GM19023 (cell line): ENCODE results near the gene NSD2.

Source experiments
- ATAC-seq: cut with Tn5 transposase; IDR thresholded peaks from one replicate; pipeline ENCODE4 v1.9.1; 2021; ENCODE audit warnings: mild to moderate bottlenecking, moderate library complexity; ENCODE audit not compliant: unreplicated experiment

NSD2 gene

DNA sequence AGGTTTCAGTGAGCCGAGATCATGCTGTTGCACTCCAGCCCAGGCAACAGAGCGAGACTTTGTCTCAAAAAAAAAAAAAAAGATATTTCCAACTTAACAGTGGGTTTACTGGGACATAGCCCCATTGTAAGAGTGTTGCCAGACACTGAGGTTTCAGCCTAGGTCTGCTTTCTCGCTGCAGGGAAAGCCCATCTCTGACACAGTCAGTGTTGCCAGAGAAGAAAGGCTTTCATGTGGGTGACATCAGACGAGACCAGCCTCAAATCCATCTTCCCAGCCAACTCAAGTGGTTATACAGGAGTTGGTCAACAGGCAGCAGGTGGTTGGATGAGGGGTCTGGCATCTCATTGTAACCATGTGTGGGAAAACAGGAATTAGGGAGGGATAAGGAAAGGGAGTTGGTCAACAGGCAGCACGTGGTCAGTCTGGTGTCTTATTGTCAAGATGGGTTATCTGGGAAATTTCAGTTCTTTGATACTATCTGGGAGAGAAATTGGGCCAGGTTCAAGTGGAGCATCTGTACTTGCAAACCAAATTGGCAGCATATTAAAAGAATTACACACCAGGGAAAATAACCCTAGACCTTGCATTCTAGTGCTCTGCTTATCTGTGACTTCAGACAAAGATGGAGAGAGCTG is 96.4 kb downstream of the NSD2 start:
- ATAC-seq, result no peak

DNA sequence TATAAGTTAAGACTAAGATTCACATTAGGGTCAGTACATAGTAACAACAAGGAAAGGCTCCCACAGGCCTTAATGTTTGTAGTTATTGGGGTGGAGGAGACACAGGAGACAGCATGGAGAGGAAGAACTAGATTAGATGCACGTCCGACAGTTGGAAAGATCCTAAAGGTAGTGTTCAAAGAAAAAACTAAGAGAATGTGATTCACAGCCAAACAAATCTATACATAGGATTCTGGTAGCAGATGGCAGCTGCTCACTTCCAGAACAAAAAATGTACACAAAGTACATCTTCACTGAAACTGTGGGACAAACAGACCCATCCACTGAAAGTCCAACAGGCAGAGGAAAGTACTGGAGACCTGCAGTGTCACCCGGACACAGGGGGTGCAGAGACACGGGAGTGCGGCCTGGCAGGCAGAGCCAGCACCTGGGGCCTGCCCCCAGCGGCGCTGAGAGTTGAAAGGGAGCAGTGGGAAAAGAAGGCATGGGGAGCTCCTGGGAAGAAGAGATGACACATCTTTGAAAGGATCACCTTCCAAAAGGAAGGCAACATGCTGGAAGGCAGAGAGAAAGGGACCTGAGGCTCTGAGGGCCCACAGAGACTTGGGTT is 97.6 kb downstream of the NSD2 start:
- ATAC-seq, result no peak

DNA sequence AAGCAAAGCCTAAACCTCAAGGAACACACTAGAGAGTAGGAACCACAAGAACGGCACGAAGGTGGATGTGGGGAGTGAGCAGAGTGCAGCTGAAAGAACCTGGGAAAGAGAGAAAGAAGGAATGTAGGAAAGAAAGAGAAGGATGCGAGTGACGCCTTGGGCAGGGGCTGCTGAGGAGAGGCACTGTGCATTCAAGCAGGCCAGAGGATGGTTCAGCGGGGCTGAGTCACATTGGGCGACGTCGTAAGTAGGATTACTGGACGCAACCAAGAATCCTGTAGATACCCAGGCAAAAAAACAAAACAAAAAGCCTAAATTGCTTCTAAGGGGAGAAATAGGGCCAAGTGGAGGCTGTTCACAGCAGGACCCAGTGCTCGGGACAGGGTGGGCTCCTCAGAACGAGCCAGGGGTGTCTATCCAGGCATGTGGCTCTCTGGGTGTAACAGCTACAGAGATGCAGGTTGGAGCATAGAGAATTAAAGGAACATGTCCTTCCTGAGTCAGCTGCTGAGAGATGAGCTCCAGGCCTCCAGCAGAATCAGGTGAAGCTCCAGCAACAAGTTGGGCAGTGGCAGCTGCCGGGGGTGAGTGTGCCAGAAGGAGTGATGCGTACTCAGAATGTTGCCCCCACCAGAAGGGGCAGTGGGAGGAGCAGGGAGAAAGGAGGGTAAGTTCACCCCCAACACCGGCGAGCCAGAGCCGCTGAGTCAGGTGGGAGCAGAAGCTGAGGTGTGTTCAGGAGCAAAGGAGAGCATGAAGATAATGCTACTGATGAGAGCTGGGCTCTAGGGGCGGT is 98.9 kb downstream of the NSD2 start:
- ATAC-seq, result no peak

DNA sequence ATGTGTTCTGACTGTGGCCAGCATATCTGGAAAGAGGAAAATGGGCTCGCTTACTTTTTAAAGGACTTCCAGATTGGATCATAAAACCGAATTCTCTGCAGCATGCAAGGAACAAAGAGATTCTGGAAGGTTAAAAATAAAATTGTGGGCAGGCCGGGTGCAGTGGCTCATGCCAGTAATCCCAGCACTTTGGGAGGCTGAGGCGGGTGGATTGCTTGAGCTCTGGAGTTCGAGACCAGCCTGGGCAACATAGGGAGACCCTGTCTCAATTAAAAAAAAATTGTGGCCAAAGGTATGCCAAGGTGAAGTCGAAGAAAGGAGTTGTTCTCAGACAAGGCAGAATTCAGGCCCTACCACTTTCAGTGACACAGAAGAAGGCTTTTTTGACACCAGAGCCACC is 99.7 kb downstream of the NSD2 start:
- no peak for ATAC-seq

DNA sequence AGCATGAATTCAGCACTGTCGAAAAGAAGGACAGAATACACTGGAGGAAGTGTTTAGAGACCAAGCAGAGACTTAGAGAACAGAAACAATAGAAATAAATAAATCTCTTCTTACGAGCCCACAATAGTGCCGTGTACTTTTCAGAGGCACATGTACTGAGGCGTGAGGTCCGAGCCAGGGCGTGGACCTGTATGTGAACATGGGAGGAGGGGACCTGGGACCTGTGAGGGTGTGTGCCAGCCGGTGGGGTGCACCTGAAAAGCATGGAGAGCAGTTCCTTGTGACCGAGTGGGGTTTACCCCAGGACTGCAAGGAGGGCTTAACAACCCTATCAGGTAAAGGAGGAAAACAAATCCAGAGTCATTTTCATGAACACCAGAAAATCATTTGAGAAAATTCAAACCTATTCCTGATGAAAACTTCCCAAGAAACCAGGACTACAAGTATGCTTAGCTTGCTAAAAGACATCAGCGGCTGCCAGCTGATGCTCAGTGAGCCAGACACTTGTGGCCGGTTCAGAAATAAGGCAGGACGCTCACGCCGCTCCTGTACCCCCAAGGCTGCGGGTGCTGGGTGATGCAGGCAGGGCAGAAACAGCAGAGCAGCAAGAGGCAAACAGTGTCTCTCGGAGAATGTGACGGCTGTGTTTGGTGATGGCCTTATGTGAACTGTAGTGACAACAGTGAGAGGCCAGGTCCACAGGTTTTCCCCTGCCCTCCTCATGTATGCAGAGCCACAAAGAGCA is 100.4 kb downstream of the NSD2 start:
- ATAC-seq, result no peak

DNA sequence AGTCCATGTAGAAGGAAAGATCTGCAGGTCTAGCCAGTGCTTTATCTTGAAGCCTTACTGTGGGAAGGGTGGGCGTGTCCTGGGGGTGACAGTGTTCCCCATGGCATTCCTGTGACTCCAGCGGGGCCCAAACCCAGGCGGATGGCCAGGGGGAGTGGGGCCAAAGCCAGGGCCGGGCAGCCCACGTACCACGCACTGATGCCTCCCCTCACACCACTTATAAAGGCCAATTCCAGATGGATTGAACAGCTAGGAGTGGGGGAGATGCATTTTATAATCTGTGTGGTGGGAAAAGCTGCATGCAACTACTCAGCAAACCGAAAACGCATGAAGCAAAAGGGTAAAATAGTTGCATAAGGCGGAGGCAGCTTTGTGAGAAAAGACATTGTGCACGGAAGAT is 101.2 kb downstream of the NSD2 start:
- ATAC-seq, result no peak

DNA sequence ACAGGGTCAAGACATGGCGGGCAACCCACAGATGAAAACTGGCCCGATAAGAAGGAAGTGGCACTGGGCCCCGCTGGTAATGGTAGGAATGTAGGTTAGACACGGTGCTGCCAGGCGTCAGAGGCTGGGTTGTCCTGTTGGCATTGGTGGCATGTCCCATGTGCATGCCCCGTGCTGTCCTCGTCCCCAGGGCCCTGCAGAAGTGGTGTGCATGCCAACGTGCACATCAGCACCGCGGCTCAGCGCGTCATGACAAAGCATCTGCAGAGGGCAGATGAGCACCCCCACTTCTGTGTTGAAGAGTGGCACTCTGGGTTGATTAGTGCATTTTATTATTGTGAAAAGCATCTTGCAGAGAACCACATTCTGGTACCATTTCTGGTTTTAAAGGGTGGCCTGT is 102.0 kb downstream of the NSD2 start:
- ATAC-seq, result no peak

DNA sequence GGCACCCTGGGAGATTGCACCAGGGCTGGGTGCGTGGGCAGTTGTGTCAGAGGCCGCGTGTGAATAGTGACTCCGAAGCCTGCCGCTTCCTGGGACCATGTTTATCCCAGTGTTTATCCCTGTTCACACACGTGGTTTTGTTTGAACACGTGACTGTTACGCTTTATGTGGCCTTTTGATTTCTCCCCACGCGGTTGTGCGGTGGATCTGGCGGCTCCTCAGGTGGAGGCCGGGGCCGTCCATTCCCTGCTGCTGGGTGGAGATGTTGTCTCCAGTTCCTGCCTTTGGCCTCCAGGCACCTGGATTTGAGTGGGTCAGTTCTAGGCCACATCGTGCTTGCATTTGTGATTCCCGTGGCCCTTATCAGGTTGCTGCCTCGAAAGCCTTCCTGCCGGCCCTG is 102.5 kb downstream of the NSD2 start:
- no peak for ATAC-seq

DNA sequence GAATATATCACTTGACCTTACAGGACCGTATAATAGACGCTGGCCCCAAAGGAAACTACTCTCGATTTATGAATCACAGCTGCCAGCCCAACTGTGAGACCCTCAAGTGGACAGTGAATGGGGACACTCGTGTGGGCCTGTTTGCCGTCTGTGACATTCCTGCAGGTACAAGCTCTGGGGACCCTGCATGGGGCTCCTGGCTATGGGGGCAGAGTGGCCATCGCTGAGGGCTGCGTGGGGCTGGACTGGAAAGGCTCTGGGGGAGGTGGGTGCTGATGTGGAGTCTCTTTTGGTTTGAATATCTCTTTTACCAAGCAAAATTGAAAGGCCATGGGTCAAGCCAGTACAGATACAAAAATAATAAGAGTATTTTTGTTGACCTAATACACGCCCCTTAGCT is 103.6 kb downstream of the NSD2 start:
- ATAC-seq, result no peak

DNA sequence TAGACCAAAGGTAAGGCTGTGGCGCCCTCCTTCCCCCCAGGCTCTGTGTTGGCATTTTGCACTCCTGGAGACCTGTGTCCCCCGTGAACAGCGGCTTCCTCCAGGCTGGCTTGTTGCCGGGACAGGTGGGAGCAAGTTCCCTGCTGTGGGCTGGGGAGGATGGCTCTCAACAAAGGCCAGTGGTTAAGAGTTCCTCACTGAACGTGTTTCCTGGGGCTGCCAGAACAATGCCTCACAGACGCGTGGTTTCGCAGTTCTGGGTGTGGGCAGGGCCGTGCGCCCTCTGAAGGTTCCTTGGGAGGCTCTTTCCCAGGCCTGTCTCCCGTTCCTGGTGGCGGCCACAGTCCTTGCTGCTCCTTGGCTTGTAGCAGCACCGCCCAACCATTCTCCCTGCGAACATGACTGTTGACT is 104.2 kb downstream of the NSD2 start:
- no peak for ATAC-seq

DNA sequence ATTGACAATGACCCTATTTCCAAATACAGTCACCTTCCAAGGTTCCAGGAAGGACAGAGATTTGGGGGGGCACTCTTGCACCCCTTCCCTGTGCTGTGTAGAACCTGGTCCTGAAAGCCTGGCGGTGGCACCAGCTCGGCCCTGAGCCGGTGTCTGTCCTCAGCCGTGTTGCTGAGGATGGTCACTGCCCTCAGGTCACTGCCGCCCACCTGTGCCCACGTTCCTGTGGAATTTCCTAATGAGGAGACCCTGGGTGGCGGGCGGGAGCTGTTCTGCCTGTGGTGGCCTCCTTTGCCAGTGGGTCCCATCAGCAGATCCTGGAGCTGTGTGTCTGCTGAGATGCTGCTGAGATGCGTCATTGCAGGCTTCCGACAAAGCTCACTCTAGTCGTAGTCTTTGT is 104.7 kb downstream of the NSD2 start:
- ATAC-seq, result no peak

DNA sequence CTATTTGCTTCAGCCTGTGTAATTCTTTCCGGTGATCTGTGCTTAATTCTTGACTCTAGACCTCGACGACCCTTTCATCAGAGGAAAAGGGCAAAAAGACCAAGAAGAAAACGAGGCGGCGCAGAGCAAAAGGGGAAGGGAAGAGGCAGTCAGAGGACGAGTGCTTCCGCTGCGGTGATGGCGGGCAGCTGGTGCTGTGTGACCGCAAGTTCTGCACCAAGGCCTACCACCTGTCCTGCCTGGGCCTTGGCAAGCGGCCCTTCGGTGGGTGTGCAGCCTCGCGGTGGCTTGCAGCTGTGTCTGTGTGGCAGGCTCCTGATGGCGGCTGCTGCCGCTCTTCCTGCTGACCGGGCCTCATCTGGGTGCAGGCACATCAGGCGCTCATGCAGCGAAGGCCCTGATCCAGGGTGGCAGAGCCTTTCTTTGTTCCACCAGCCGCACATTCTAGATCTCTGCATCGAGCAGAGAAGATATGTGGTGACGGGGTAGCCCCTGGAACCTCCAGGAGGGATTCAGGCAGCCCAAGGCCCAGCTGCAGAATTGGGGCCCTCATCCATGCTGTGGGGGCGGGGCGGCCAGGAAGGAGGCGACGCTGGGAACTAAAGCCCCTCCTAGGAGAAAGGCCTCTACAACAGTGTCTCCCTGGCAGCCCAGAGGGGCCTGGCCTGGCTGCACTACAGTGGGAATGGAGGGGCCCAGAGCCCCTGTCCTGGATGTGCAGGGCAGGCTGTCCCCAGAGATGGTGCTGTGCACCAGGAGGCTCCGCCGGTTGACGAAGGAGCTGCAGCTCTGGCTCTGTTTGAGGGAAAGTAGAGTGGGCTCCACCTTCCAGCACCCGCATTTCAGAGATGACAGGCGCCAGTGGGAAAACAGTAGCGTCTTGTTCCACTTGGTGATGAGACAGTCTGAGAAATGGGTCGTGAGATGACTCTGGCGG is 105.5 kb downstream of the NSD2 start:
- no peak for ATAC-seq

DNA sequence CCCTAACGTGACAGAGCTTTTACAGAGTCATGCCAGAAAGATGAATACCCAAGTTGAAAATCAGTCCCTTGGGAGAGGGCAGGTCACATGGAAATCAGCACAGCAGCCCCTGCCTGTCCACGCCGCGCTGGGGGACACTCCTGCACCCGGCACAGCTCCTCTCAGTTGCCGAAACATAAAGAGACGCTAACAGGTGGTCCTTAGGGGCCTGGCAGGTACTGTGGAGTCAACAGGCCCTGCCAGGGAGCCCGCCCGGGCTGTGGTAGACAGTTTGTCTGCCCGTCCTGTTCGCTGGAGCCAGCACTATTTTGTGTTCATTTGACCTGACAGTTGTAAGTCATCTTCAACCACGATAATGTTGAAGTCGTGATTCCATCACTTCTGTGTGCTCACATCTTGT is 107.0 kb downstream of the NSD2 start:
- no peak for ATAC-seq

DNA sequence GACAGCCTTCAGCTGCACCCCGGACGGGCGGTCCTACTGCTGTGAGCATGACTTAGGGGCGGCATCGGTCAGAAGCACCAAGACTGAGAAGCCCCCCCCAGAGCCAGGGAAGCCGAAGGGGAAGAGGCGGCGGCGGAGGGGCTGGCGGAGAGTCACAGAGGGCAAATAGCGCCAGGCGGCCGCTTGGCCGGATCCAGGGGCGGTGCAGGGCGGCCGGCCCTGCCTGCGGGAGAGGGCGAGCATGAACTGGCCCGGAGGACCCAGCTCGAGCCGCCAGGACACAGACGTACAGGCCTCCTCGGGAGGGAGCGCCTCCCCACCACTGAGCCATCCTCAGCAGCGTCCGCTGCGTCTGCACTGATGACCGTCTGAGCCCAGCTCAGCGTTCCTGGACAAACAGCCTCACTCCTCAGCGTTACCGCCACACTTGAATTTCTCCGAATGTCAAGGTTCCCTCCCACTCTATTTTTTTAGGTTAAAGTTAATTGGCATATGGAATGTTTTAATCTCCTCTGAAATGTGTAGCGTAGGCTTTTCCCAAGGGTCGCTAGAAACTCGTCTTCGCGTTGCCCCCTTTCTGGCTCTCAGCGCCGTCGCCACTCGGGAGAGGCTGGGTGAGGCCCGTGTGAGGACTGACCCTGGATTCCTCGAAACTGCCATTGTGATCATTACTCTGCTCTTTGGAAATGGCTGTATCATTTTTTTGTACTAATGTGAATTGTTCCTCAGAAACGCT is 107.7 kb downstream of the NSD2 start:
- no peak for ATAC-seq

DNA sequence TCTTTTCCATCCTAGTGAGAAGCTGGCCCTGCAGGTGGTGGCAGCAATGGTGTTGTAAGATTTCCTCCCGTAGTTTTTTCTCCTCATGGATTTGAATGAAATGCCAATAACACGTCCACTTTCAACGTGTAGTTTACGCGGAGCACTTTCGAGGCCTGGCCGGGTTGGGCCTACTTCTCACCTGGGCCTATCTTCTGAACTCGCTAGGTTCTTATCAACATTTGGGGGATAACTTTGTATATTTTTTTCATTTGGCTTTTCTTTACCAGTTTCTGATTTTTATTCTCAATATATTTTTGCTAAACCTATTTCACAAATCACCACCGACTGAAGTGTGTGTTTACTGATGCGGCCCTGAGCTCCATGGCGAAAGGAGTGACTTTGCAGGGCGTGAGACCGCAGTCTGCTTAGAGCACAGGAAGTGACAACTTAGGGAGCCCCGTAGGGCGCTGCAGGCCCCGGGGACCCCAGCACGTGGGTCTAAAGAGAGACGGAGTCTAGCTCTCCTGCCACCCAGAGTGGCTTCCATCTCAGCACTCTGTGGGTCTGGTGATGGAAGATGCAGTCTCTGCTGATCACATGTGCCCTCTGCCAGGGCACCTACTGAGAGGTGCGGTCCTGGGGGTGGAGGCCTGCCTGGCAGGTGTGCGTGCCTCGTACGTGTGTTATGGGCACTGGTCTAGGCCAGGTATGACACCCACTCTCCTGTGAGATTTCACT is 108.4 kb downstream of the NSD2 start:
- no peak for ATAC-seq

DNA sequence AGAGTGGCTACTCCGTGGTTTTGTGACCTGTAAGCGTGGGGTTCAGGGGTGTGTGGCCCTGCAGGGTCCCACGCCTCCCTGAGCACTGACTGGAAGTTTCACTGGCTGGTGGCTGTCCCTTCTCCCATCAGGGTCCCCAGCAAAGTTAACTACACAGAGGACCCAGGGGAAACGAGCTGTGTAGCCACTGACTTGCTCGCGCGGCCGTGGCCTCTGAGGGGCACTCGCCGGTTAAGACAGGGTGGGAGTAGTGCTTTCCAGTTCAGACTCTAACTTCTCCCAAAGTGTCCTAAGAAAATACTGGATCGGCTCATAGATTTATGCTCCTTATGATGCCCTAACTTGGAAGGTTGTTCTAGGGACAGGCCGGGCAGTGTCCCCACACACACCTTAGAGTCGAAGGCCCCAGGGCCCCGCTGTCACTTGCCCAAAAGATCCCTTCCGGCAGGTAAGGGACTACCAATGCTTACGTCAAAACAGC is 109.4 kb downstream of the NSD2 start:
- ATAC-seq, result no peak

DNA sequence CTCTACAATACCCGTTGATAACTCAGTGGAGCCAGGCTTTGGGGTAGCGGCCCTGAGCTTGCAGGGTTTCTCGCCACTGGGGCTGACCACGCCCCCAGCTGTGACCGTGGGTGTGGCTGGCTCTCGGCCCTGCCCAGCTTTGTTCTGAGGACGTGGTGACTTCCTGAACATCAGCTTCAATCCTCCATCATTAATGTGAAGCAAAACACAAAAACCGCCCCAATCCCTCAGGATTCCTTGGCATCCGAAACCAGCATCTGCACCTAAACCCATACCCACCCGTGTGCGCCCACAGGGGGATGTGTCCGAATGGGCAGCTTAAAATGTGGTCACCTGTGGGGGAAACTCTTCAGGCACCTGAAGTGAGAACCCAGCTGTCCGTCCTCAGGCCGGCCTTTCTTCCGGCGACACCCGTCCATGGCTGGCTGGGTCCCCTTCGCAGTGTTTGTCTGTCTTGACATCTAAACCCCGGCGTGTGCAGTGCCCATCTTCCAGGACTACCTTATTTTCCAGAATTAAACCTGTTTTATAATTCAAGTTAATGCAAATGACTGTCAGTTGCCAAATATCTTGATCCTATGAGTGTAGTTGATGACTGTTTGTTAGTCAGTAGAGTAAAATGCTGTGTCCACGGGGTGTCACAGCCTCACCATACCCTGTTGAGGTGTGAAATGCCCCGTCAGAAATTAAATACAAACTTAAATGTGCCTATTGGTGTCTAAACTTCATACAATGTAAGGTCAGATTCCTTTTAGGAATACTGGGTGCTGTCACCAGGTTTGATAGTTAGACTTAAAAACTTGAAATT is 110.3 kb downstream of the NSD2 start:
- ATAC-seq, result no peak
